Esophagus muscularis mucosa (tissue), 4 donors: ENCODE measurements around the gene RUFY3. TPM values are rescaled to one million over a fixed set of nuclear protein-coding genes. Genes with fewer than 3 reads are reported as not detected.
"Not testable (repeated sequence)": the region's sequence is repeated elsewhere in the genome, so short reads cannot be mapped to it uniquely, and the experiment has no call there.

Experiments
- DNase-seq: peaks from one replicate; pipeline ENCODE4 v3.0.0-alpha.2; 2017; ENCODE audit errors: extremely low spot score
- H3K27ac ChIP-seq, 4 donors: fragments of 200-600 bp; sonication (generic); replicated peaks in 1 of 4; 1 replicate in 3 of 4; 2 replicates in 1 of 4; pipeline ENCODE4 v1.5.1; 2016 to 2019; ENCODE audit warnings: mild to moderate bottlenecking in 1 of 4
- H3K27me3 ChIP-seq, 4 donors: fragments of 200-600 bp; sonication (generic); one replicate each; pipeline versions ENCODE4 v1.5.1 to v1.6.0; 2016 to 2019
- H3K36me3 ChIP-seq, 4 donors: fragments of 200-600 bp; sonication (generic); one replicate each; pipeline ENCODE4 v1.5.1; 2016 to 2019
- H3K4me1 ChIP-seq, 4 donors: fragments of 200-600 bp; sonication (generic); one replicate each; pipeline ENCODE4 v1.5.1; 2016 to 2019
- H3K4me3 ChIP-seq, 4 donors: fragments of 200-600 bp; sonication (generic); 1 replicate in 2 of 4; 2 replicates in 2 of 4; pipeline ENCODE4 v1.5.1; 2016 to 2019; ENCODE audit warnings: mild to moderate bottlenecking in 4 of 4, moderate library complexity in 1 of 4
- H3K9me3 ChIP-seq, 4 donors: fragments of 200-600 bp; sonication (generic); 1 replicate in 3 of 4; 2 replicates in 1 of 4; pipeline ENCODE4 v1.5.1; 2016 to 2019
- CTCF ChIP-seq, 3 experiments: fragments of 200-600 bp in 2 of 3; fragments of 450-650 bp in 1 of 3; sonication (generic) in 2 of 3; IDR thresholded peaks; one replicate each; pipeline ENCODE4 v1.5.1; 2017 to 2019; ENCODE audit warnings: antibody characterized with exemption in 3 of 3, mild to moderate bottlenecking in 2 of 3, moderate library complexity in 1 of 3
- EP300 ChIP-seq: sonication (generic); formaldehyde crosslinking; IDR thresholded peaks from one replicate; pipeline ENCODE4 v1.6.1; 2017; ENCODE audit warnings: antibody characterized with exemption
- POLR2A ChIP-seq: fragments of 450-650 bp; IDR thresholded peaks from one replicate; pipeline ENCODE4 v1.6.1; 2017; ENCODE audit warnings: antibody characterized with exemption, moderate library complexity, mild to moderate bottlenecking, low read depth
- POLR2AphosphoS5 ChIP-seq, 2 donors: sonication (generic); formaldehyde crosslinking; IDR thresholded peaks; one replicate each; pipeline ENCODE4 v1.6.1; 2017; ENCODE audit warnings: antibody characterized with exemption in 2 of 2
- WGBS: methylation state at CpG from one replicate; pipeline ENCODE4 v1.1.5; 2018; 5-methylcytosine and 5-hydroxymethylcytosine counted together
- intact Hi-C: fragments of 100-400 bp; cut with DNase I; formaldehyde crosslinking; loops from one replicate; pipeline ENCODE4 v1.15.1; 2023
- total RNA-seq, 4 donors: library from RNA; depleted of rRNA; stranded (reverse); fragments of >200 nt; gene quantifications; one replicate each; pipeline versions ENCODE4 v1.1.0 to v1.2.1, GENCODE V29; 2016

RUFY3 gene
- total RNA-seq, 4 donors from 2014 or later = 30.5 to 51.9 (median 33.2) TPM

GRCh38 chr4:70836081-70836480 lies 114.3 kb downstream of the RUFY3 start:
- H3K27ac ChIP-seq = no peak overlapping the region
- no peaks in the 10 kb centered on the region for H3K9me3 ChIP-seq
- no peak for DNase-seq
- no peaks in the 10 kb centered on the region for H3K27me3 ChIP-seq
- no peak overlapping the region for H3K4me3 ChIP-seq
- TF ChIP-seq POLR2AphosphoS5 (IDR thresholded peaks at IDR 0.05) (no peak), POLR2A (no peak), CTCF (IDR thresholded peaks at IDR 0.05) (no peak), EP300 (no peak)
- peaks cover 26 to 33% (median 30%) of the 10 kb centered on the region in 4 donors for H3K4me1 ChIP-seq
- 65% methylated on average over 2 of the region's 2 CpGs for WGBS
- intact Hi-C loops = loop anchor here (5.0 kb wide), 5 partner anchors 66 to 171 kb away; partner anchors contain the start of genes DCK, MOB1B and UTP3
- peaks cover 27 to 48% (median 43%) of the 10 kb centered on the region in 4 donors for H3K36me3 ChIP-seq

- no peaks in the 10 kb centered on the region for H3K27me3 ChIP-seq
- TF ChIP-seq CTCF (IDR thresholded peaks at IDR 0.05) (no peak), POLR2A (no peak), EP300 (no peak), POLR2AphosphoS5 (IDR thresholded peaks at IDR 0.05) (no peak)
- intact Hi-C loops = loop anchor here (5.0 kb wide), 5 partner anchors 64 to 169 kb away; partner anchors contain the start of genes DCK, MOB1B and UTP3
- 13% methylated on average over 4 of the region's 4 CpGs for WGBS
- no peak for DNase-seq
- peaks cover 26 to 33% (median 30%) of the 10 kb centered on the region in 4 donors for H3K4me1 ChIP-seq
- peak overlapping the region; percentile 91 to 99 (median 95) for H3K27ac ChIP-seq
- H3K36me3 ChIP-seq = peaks cover 8 to 27% (median 22%) of the 10 kb centered on the region in 4 donors
- no peaks in the 10 kb centered on the region for H3K9me3 ChIP-seq
- H3K4me3 ChIP-seq = peak overlapping the region; percentile 83 to 99 (median 98)
These were observed 116.4 kb downstream of the RUFY3 start for GRCh38 chr4:70838204-70838603.

- Histone ChIP-seq H3K27ac (peak overlapping the region; percentile 91 to 99 (median 95)), H3K4me1 (peaks cover 26 to 33% (median 30%) of the 10 kb centered on the region in 4 donors), H3K27me3 (no peaks in the 10 kb centered on the region), H3K9me3 (no peaks in the 10 kb centered on the region), H3K36me3 (peaks cover 5 to 20% (median 15%) of the 10 kb centered on the region in 4 donors), H3K4me3 (peak overlapping the region; percentile 83 to 99 (median 98))
- peak; percentile 93 for DNase-seq
- intact Hi-C loops = loop anchor here (5.0 kb wide), 5 partner anchors 63 to 168 kb away; partner anchors contain the start of genes DCK, MOB1B and UTP3
- 0% methylated on average over 25 of the region's 80 CpGs for WGBS
- TF ChIP-seq POLR2AphosphoS5 (IDR thresholded peaks at IDR 0.05) = peak in 1 of 2 donors; percentile 21
- no peak for TF ChIP-seq POLR2A
These were observed 117.2 kb downstream of the RUFY3 start for GRCh38 chr4:70838666-70839588.

- H3K27ac ChIP-seq = peak within 1 kb of the TSS; percentile 91 to 99 (median 95)
- DNase-seq = peak; percentile 97
- H3K4me1 ChIP-seq = peaks cover 26 to 33% (median 30%) of the 10 kb centered on the region in 4 donors
- TF ChIP-seq POLR2AphosphoS5 (IDR thresholded peaks at IDR 0.05) (peak; percentile 67 to 84), CTCF (IDR thresholded peaks at IDR 0.05) (peak in 1 of 3 experiments; percentile 18), POLR2A (no peak), EP300 (no peak)
- H3K9me3 ChIP-seq = no peaks in the 10 kb centered on the region
- H3K36me3 ChIP-seq = peaks cover 4 to 13% (median 9%) of the 10 kb centered on the region in 4 donors
- H3K27me3 ChIP-seq = no peaks in the 10 kb centered on the region
- H3K4me3 ChIP-seq = peak within 1 kb of the TSS; percentile 83 to 99 (median 98)
- 2% methylated on average over 8 of the region's 51 CpGs for WGBS
- intact Hi-C loops = loop anchor here (5.0 kb wide), 5 partner anchors 63 to 168 kb away; partner anchors contain the start of genes DCK, MOB1B and UTP3
These were observed 117.9 kb downstream of the RUFY3 start, which contains the start of gene GRSF1 for GRCh38 chr4:70839589-70840093. TSS of gene GRSF1 (minus strand) at chr4:70839890. CDS start at chr4:70839827, 63 bp downstream.

- WGBS = 91% methylated on average over 8 of the region's 20 CpGs
- H3K27me3 ChIP-seq, DNase-seq, H3K9me3 ChIP-seq, H3K36me3 ChIP-seq, intact Hi-C loops: not testable (repeated sequence)
- H3K4me3 ChIP-seq = peak overlapping the region; percentile 83 to 99 (median 98)
- H3K27ac ChIP-seq = peak overlapping the region in 3 of 4 donors; percentile 45 to 99 (median 92)
- H3K4me1 ChIP-seq = peaks cover 26 to 33% (median 30%) of the 10 kb centered on the region in 4 donors
These were observed 118.4 kb downstream of the RUFY3 start for GRCh38 chr4:70840137-70840536.

GRCh38 chr4:70840631-70841030 lies 118.9 kb downstream of the RUFY3 start:
- H3K4me1 ChIP-seq = peaks cover 26 to 30% (median 28%) of the 10 kb centered on the region in 4 donors
- H3K9me3 ChIP-seq, H3K4me3 ChIP-seq, H3K27me3 ChIP-seq, DNase-seq, intact Hi-C loops, H3K36me3 ChIP-seq: not testable (repeated sequence)
- WGBS = 96% methylated on average over 16 of the region's 16 CpGs
- peak overlapping the region in 3 of 4 donors; percentile 45 to 99 (median 92) for H3K27ac ChIP-seq
